GM19193 (cell line): ENCODE results near the gene MTMR4.

Experiments
- POLR2A ChIP-seq: IDR thresholded peaks from 4 replicates; pipeline ENCODE4 v1.6.1; 2011; ENCODE audit not compliant: insufficient read depth, insufficient read length; ENCODE audit errors: extremely low read depth

The MTMR4 gene

GRCh38 chr17:58484600-58484999 is 29.8 kb downstream of the MTMR4 start:
- TF ChIP-seq POLR2A: no peak

- no peak for TF ChIP-seq POLR2A
Measured at GRCh38 chr17:58480090-58480489, 34.3 kb downstream of the MTMR4 start.

- TF ChIP-seq POLR2A: no peak
Measured at GRCh38 chr17:58476812-58477211, 37.6 kb downstream of the MTMR4 start.

GRCh38 chr17:58475985-58476384 is 38.5 kb downstream of the MTMR4 start:
- TF ChIP-seq POLR2A: no peak

GRCh38 chr17:58470356-58470755 is 44.1 kb downstream of the MTMR4 start:
- no peak for TF ChIP-seq POLR2A

- no peak for TF ChIP-seq POLR2A
Measured at GRCh38 chr17:58468944-58469343, 45.5 kb downstream of the MTMR4 start.

- TF ChIP-seq POLR2A: no peak
Measured at GRCh38 chr17:58455491-58455890, 58.9 kb downstream of the MTMR4 start.

GRCh38 chr17:58452738-58453137 is 61.7 kb downstream of the MTMR4 start:
- TF ChIP-seq POLR2A: no peak

- TF ChIP-seq POLR2A: no peak
Measured at GRCh38 chr17:58447039-58447975, 67.1 kb downstream of the MTMR4 start.

GRCh38 chr17:58446086-58446485 is 68.4 kb downstream of the MTMR4 start:
- no peak for TF ChIP-seq POLR2A
